Stimulated activated memory B cell treated with anti-CD40 and anti-IgM and Interleukin-4, amounts not matched to agents 10 μg/mL and 1 μg/mL and 100 μg/mL, for 72 hours (primary cell): Measurements from ENCODE around the gene OR4D11.
"Not testable (repeated sequence)": the region's sequence is repeated elsewhere in the genome, so short reads cannot be mapped to it uniquely, and the experiment has no call there.

Experiments used
- ATAC-seq: fragments of 150-1000 bp; cut with Tn5 transposase; 2 replicates; pipeline ENCODE4 v1.10.0; 2021
- H3K27ac Mint-ChIP-seq: one replicate; pipeline ENCODE4 v1.8.0; 2022; ENCODE audit warnings: mild to moderate bottlenecking, mixed read lengths
- H3K27me3 Mint-ChIP-seq: one replicate; pipeline ENCODE4 v1.8.0; 2022; ENCODE audit warnings: mixed read lengths
- H3K36me3 Mint-ChIP-seq: one replicate; pipeline ENCODE4 v1.8.0; 2022; ENCODE audit warnings: mixed read lengths
- H3K4me1 Mint-ChIP-seq: one replicate; pipeline ENCODE4 v1.8.0; 2022; ENCODE audit warnings: mixed read lengths
- H3K4me3 Mint-ChIP-seq: one replicate; pipeline ENCODE4 v1.8.0; 2022; ENCODE audit warnings: mild to moderate bottlenecking, moderate library complexity, mixed read lengths
- H3K9me3 Mint-ChIP-seq: one replicate; pipeline ENCODE4 v1.8.0; 2022; ENCODE audit warnings: mixed read lengths

The OR4D11 gene

GRCh38 chr11:59503276-59503675, at the start of gene OR4D11:
OR4D11 (plus strand) TSS chr11:59503576; CDS start chr11:59503576, 0 bp downstream.
- H3K4me1 Mint-ChIP-seq, result no peaks in the 10 kb centered on the region

DNA sequence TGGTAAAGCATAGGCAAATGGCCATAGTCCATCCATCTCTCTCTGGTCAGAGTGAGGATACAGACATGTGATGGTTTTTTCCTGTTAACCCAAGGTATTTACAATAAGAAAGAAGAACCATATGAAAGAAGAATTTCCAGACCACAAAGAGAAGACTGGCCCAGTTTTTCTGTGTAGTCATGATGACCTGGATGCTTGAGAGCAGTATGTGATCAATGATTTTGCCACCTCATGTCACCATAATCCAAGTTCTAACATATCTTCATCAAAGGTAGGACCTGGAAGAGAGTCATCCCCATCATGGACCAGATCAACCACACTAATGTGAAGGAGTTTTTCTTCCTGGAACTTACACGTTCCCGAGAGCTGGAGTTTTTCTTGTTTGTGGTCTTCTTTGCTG, 46.7 kb upstream of the OR4D11 start, which contains the start of gene OR4D6:
Gene OR4D6, plus strand, starts transcription at position 301 of the 400 bp plus-strand sequence. Its CDS starts 0 bp downstream, at position 301.
- H3K27me3 Mint-ChIP-seq, result peaks cover 46% of the 10 kb centered on the region
- no peak within 1 kb of the TSS for H3K4me3 Mint-ChIP-seq
- no peak for ATAC-seq
- no peak within 1 kb of the TSS for H3K27ac Mint-ChIP-seq
- H3K4me1 Mint-ChIP-seq, result no peaks in the 10 kb centered on the region
- H3K9me3 Mint-ChIP-seq, result no peaks in the 10 kb centered on the region
- no peaks in the 10 kb centered on the region for H3K36me3 Mint-ChIP-seq

More at GRCh38 chr11:59503276-59503675, at the start of gene OR4D11:
- H3K27ac Mint-ChIP-seq, result no peak within 1 kb of the TSS
- H3K4me3 Mint-ChIP-seq, result no peak within 1 kb of the TSS
- H3K36me3 Mint-ChIP-seq, result no peaks in the 10 kb centered on the region
- ATAC-seq, result no peak
- H3K27me3 Mint-ChIP-seq, result peaks cover 49% of the 10 kb centered on the region
- H3K9me3 Mint-ChIP-seq, result peaks cover 5% of the 10 kb centered on the region

- no peak for ATAC-seq
- H3K4me3 Mint-ChIP-seq, result no peak overlapping the region
- no peaks in the 10 kb centered on the region for H3K4me1 Mint-ChIP-seq
- no peak overlapping the region for H3K27ac Mint-ChIP-seq
- no peaks in the 10 kb centered on the region for H3K36me3 Mint-ChIP-seq
- H3K9me3 Mint-ChIP-seq, result no peaks in the 10 kb centered on the region
- H3K27me3 Mint-ChIP-seq, result peaks cover 67% of the 10 kb centered on the region
Measured at GRCh38 chr11:59459916-59460315, 43.5 kb upstream of the OR4D11 start.

DNA sequence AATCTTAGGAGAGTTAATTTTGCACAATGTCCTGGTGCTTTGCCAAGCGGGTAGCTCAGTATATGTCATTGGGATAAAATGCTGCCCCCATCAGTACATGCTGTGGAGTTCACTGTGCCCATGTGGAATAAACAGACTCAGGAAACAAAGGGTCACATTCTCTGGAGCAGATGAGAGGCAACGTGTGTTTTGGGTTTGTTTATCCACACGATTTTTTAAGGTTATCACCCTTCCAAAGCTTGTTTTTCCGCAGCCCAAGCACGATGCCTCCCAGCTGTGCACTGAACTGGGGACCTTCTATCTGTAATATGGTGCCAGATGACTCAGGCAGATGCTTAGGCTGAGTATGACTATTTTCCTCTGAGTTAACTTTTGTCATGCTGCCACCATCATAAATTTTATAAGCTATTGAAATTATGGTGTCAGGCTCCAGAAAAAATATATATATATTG, 40.2 kb upstream of the OR4D11 start:
- Mint-ChIP-seq H3K4me1 (no peaks in the 10 kb centered on the region), H3K9me3 (no peaks in the 10 kb centered on the region), H3K27ac (no peak overlapping the region), H3K36me3 (no peaks in the 10 kb centered on the region), H3K27me3 (peaks cover 56% of the 10 kb centered on the region), H3K4me3 (no peak overlapping the region)
- no peak for ATAC-seq

DNA sequence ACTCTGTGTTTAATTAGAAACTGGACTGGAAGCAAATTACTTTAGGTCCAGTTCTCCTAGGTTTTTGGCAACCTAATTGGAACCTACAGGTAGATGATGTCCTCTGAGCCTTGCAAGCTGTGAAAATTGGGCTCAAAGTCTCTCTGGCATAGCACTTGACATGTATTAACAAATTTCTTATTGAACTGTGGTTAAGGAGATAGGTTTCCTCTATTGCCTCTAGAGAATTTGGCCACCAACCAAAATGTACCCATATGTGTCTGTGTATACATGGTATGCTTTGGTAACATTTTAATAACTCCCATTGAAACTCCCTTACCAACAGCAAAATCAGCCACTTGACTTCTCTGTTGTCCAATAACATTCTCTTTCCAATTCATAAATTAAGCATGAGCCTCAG, 30.4 kb upstream of the OR4D11 start, which contains the start of gene OR4D10:
Gene OR4D10, plus strand, starts transcription at position 301 of the 400 bp plus-strand sequence. CDS start 4,115 bp downstream, outside the sequence.
- Mint-ChIP-seq H3K4me3 (no peak within 1 kb of the TSS), H3K27ac (no peak within 1 kb of the TSS), H3K9me3 (no peaks in the 10 kb centered on the region), H3K36me3 (no peaks in the 10 kb centered on the region), H3K27me3 (peaks cover 16% of the 10 kb centered on the region), H3K4me1 (peaks cover 12% of the 10 kb centered on the region)
- ATAC-seq, result no peak

GRCh38 chr11:59475176-59475575, 28.2 kb upstream of the OR4D11 start:
- Mint-ChIP-seq H3K9me3 (no peaks in the 10 kb centered on the region), H3K27me3 (no peaks in the 10 kb centered on the region), H3K36me3 (no peaks in the 10 kb centered on the region), H3K4me1 (peaks cover 12% of the 10 kb centered on the region), H3K27ac (no peak overlapping the region), H3K4me3 (no peak overlapping the region)
- ATAC-seq, result no peak

GRCh38 chr11:59479906-59480305, 23.5 kb upstream of the OR4D11 start:
- peaks cover 12% of the 10 kb centered on the region for H3K4me1 Mint-ChIP-seq
- H3K4me3 Mint-ChIP-seq, result no peak overlapping the region
- no peaks in the 10 kb centered on the region for H3K36me3 Mint-ChIP-seq
- H3K27ac Mint-ChIP-seq, result no peak overlapping the region
- no peaks in the 10 kb centered on the region for H3K27me3 Mint-ChIP-seq
- no peaks in the 10 kb centered on the region for H3K9me3 Mint-ChIP-seq
- ATAC-seq, result no peak

GRCh38 chr11:59480359-59480758, 23.0 kb upstream of the OR4D11 start:
- ATAC-seq, result no peak
- Mint-ChIP-seq H3K9me3 (no peaks in the 10 kb centered on the region), H3K36me3 (no peaks in the 10 kb centered on the region)

GRCh38 chr11:59501931-59502330, 1.4 kb upstream of the OR4D11 start:
- H3K9me3 Mint-ChIP-seq, result peaks cover 5% of the 10 kb centered on the region
- peaks cover 58% of the 10 kb centered on the region for H3K27me3 Mint-ChIP-seq
- no peaks in the 10 kb centered on the region for H3K4me1 Mint-ChIP-seq
- H3K4me3 Mint-ChIP-seq, result no peak overlapping the region
- H3K27ac Mint-ChIP-seq, result no peak overlapping the region
- H3K36me3 Mint-ChIP-seq, result no peaks in the 10 kb centered on the region
- ATAC-seq, result no peak

More at GRCh38 chr11:59480359-59480758, 23.0 kb upstream of the OR4D11 start:
- Mint-ChIP-seq H3K4me1 (peaks cover 12% of the 10 kb centered on the region), H3K4me3 (no peak overlapping the region), H3K27ac (no peak overlapping the region), H3K27me3 (no peaks in the 10 kb centered on the region)

GRCh38 chr11:59510941-59511589, 7.7 kb downstream of the OR4D11 start, which contains the start of gene OR4D9:
OR4D9 (plus strand) TSS chr11:59511539; CDS start chr11:59514913, 3,374 bp downstream.
- Mint-ChIP-seq H3K27me3 (peaks cover 44% of the 10 kb centered on the region), H3K9me3 (no peaks in the 10 kb centered on the region), H3K27ac (no peak within 1 kb of the TSS), H3K4me1 (peaks cover 6% of the 10 kb centered on the region), H3K4me3 (no peak within 1 kb of the TSS), H3K36me3 (no peaks in the 10 kb centered on the region)
- ATAC-seq, result no peak

DNA sequence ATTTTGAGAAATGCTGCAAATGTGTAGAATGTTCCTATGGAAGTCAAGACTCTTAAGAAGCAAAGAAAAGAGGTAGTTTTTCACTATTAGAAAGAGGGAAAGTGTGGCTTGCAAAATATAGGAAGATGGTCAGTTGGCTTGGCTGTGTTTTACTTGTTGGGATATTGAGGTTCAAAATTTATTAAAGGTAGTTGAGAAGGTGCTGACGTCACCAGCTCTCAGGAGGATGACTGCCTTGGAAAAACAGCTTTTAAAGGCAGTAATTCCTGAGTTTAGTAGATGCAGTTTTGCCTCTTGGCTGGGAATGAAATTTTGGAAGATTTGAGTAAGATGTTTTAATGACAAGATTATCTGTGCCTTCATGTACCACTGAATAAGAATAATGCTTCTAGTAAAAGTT, 8.3 kb downstream of the OR4D11 start:
- no peak for ATAC-seq
- Mint-ChIP-seq H3K27ac (no peak overlapping the region), H3K4me1 (peaks cover 6% of the 10 kb centered on the region), H3K9me3 (no peaks in the 10 kb centered on the region), H3K4me3 (no peak overlapping the region), H3K36me3 (no peaks in the 10 kb centered on the region), H3K27me3 (peaks cover 44% of the 10 kb centered on the region)

DNA sequence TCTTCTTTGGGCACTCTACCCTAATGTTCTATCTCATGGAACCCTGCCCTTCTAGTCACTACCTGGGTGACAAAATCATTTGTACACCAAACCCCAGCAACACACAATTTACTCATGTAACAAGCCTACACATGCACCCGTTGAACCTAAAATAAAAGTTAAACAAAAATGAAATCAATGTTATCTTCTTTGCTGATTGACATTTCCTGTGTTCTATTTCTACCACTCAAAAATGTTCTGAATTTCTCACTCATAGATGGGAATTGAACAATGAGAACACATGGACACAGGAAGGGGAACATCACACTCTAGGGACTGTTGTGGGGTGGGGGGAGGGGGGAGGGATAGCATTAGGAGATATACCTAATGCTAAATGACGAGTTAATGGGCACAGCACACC, 16.8 kb downstream of the OR4D11 start:
- H3K27ac Mint-ChIP-seq, H3K36me3 Mint-ChIP-seq, H3K9me3 Mint-ChIP-seq, ATAC-seq, H3K4me3 Mint-ChIP-seq, H3K4me1 Mint-ChIP-seq: not testable (repeated sequence)
- H3K27me3 Mint-ChIP-seq, result peaks cover 23% of the 10 kb centered on the region

DNA sequence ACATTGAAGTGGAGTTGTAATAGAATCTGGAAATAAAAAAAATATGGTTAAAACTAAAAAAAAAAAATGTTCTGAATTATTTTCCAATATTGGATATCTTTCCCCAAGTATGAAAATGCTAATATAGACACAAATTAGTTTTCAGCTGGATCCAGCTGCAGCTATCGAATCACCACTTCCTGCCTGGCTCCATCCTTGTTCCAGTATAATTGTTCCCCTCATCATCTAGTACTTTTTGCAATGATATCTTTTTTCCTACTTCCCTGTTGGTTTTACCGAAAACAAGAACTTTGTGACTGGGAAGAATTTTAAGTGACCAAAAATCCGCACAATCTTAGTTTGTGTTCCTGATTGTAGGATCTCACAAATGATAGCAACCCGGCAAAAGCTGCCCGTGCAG, 17.4 kb downstream of the OR4D11 start:
- peaks cover 21% of the 10 kb centered on the region for H3K27me3 Mint-ChIP-seq
- H3K27ac Mint-ChIP-seq, result no peak overlapping the region
- no peak overlapping the region for H3K4me3 Mint-ChIP-seq
- H3K9me3 Mint-ChIP-seq, result no peaks in the 10 kb centered on the region
- H3K36me3 Mint-ChIP-seq, result no peaks in the 10 kb centered on the region
- no peaks in the 10 kb centered on the region for H3K4me1 Mint-ChIP-seq
- ATAC-seq, result no peak

- no peak overlapping the region for H3K4me3 Mint-ChIP-seq
- H3K27ac Mint-ChIP-seq, result no peak overlapping the region
- H3K36me3 Mint-ChIP-seq, result no peaks in the 10 kb centered on the region
- no peak for ATAC-seq
- peaks cover 19% of the 10 kb centered on the region for H3K27me3 Mint-ChIP-seq
- no peaks in the 10 kb centered on the region for H3K9me3 Mint-ChIP-seq
- H3K4me1 Mint-ChIP-seq, result no peaks in the 10 kb centered on the region
Measured at GRCh38 chr11:59523541-59523940, 20.2 kb downstream of the OR4D11 start.

GRCh38 chr11:59528711-59529110, 25.3 kb downstream of the OR4D11 start:
- no peak for ATAC-seq
- Mint-ChIP-seq H3K36me3 (no peaks in the 10 kb centered on the region), H3K27ac (no peak overlapping the region), H3K27me3 (peaks cover 25% of the 10 kb centered on the region), H3K4me1 (no peaks in the 10 kb centered on the region), H3K9me3 (no peaks in the 10 kb centered on the region), H3K4me3 (no peak overlapping the region)

DNA sequence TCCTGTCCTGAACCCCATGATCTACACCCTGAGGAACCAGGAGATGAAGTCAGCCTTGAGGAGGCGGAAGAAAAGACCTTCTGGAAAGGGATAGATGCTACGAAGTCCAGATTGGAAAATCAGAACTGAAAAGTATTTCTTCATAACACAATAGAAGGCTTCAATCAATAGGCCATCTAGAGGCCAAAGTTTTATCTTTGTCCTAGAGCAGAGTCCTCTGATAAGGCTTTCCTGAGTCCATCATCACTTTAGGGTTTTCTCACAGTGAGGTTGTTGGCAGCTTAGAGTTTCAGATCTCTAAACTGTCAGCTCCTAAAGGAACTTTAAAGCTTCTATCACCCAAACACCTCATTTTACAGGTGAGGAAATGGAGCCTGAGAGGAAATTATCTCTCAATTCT, 29.2 kb downstream of the OR4D11 start:
- no peaks in the 10 kb centered on the region for H3K4me1 Mint-ChIP-seq
- no peaks in the 10 kb centered on the region for H3K9me3 Mint-ChIP-seq
- H3K4me3 Mint-ChIP-seq, result no peak overlapping the region
- no peak for ATAC-seq
- H3K27ac Mint-ChIP-seq, result no peak overlapping the region
- peaks cover 14% of the 10 kb centered on the region for H3K27me3 Mint-ChIP-seq
- no peaks in the 10 kb centered on the region for H3K36me3 Mint-ChIP-seq
